Measurements from ENCODE around the gene CD160. TPM values are rescaled to one million over a fixed set of nuclear protein-coding genes. Genes with fewer than 3 reads are reported as not detected.
"Not testable (repeated sequence)": the region's sequence is repeated elsewhere in the genome, so short reads cannot be mapped to it uniquely, and the experiment has no call there.

CD160 gene
- total and polyA plus RNA-seq, 7 donors, result 0.31 to 0.60 TPM; not detected in 5

DNA sequence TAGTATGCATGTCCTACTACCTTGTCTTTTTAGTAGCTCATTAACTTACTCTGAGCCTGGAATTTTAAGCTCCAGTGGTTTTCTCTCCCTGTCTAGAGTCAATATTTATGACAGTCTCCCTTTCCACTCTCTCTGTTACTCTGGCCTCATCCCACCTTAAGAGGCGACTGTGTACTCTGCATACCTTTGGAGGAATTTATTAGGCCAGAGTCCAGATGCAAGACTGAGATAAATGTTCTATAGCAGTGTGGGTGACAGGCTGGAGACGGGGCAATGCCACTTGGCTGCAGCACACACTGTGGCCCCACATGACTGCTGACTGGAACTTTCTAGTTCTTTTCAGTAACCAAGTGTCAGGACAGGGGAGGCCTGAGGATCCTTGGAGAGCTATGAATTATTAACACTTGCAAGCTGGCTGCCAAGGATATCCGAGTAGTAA is 8.1 kb upstream of the CD160 start:
- no peak for DNase-seq
- TF ChIP-seq EP300 (IDR thresholded peaks at IDR 0.05) (no peak), POLR2A (IDR thresholded peaks at IDR 0.05) (no peak), POLR2AphosphoS5 (IDR thresholded peaks at IDR 0.05) (no peak)
- TF ChIP-seq, protein P1, sequence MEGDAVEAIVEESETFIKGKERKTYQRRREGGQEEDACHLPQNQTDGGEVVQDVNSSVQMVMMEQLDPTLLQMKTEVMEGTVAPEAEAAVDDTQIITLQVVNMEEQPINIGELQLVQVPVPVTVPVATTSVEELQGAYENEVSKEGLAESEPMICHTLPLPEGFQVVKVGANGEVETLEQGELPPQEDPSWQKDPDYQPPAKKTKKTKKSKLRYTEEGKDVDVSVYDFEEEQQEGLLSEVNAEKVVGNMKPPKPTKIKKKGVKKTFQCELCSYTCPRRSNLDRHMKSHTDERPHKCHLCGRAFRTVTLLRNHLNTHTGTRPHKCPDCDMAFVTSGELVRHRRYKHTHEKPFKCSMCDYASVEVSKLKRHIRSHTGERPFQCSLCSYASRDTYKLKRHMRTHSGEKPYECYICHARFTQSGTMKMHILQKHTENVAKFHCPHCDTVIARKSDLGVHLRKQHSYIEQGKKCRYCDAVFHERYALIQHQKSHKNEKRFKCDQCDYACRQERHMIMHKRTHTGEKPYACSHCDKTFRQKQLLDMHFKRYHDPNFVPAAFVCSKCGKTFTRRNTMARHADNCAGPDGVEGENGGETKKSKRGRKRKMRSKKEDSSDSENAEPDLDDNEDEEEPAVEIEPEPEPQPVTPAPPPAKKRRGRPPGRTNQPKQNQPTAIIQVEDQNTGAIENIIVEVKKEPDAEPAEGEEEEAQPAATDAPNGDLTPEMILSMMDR (IDR thresholded peaks at IDR 0.05), result no peak
- peak overlapping the region in 1 of 4 donors; percentile 39 for H3K27ac ChIP-seq
- H3K4me1 ChIP-seq, result peaks cover 0 to 10% (median 0%) of the 10 kb centered on the region in 4 donors
- no peaks in the 10 kb centered on the region for H3K36me3 ChIP-seq
- no peaks in the 10 kb centered on the region for H3K27me3 ChIP-seq
- no peaks in the 10 kb centered on the region for H3K9me3 ChIP-seq
- 22 to 58% methylated on average over 3 of the region's 3 CpGs for WGBS, 2 donors
- intact Hi-C loops (cut with DNase I), result no loop called here
- H3K4me3 ChIP-seq, result no peak overlapping the region

DNA sequence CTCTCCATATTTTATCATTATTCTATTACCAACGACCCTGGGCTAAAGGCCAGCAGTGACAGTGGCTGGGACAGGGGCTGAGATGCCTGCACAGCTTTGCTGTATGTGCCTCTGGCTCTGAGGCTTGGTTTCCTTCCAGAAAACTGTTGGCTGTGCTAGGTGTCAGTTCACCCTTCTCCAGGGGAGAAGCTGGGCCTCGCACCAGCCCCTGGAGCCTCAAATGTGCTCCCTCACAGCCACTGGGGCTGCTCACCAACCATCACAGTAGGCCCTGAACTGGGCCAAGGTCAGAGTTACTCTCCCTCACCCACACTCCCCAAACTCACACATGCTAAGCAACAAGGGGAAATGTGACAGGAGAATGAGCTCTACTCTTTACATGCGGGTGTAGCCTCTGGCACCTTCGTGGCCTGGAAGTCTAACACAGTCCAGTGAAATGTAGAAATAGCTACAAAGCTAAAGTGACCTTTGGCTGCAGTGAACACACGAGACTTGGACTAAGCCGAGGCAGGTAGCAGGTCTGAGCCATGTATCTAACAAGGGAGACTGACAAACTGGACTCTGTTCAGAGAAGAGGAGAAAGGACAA is 4.7 kb upstream of the CD160 start:
- Histone ChIP-seq H3K4me3 (no peak overlapping the region), H3K27ac (peak overlapping the region in 1 of 4 donors; percentile 41), H3K9me3 (no peaks in the 10 kb centered on the region), H3K27me3 (no peaks in the 10 kb centered on the region), H3K36me3 (no peaks in the 10 kb centered on the region), H3K4me1 (peaks cover 0 to 10% (median 0%) of the 10 kb centered on the region in 4 donors)
- TF ChIP-seq, protein P1 (IDR thresholded peaks at IDR 0.05), result no peak
- TF ChIP-seq POLR2AphosphoS5 (IDR thresholded peaks at IDR 0.05) (no peak), POLR2A (IDR thresholded peaks at IDR 0.05) (no peak), EP300 (IDR thresholded peaks at IDR 0.05) (no peak)
- WGBS, 2 donors, result 48 to 74% methylated on average over 6 of the region's 6 CpGs
- intact Hi-C loops (cut with DNase I), result no loop called here
- no peak for DNase-seq

DNA sequence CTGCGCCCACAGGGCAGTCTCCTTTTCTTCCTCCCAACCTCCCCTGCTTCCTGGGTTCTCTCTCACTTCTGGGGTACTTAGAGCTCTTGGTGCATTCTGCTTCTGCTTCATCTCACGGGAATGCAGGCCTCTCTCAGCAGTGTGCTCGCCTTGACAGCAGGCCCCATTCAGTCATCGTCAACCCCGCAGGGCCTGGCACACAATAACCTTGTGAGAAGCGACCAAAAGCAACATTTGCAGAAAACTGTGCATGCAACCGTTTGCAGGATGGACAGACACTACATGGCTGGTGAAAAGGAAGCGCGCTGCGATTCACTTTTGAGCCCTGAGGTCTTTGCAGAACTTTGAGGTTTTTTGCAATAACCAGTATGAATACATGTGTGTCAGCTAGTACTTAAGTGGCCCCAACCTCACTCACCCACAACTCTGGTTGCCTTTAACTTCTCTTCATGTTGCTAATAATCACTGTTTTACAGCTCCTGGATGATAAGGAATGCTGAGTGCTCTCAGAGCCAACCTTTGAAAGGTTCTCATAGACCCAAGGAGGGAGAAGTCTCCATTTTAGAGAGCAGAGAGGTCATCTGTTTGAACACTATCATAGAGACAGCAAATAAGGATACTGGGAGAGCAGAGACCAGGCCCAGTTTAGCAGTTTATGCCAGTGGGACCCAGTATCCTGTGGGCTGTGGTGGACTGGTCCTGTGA is 2.5 kb upstream of the CD160 start:
- 75 to 88% methylated on average over 10 of the region's 10 CpGs for WGBS, 2 donors
- H3K9me3 ChIP-seq, result no peaks in the 10 kb centered on the region

DNA sequence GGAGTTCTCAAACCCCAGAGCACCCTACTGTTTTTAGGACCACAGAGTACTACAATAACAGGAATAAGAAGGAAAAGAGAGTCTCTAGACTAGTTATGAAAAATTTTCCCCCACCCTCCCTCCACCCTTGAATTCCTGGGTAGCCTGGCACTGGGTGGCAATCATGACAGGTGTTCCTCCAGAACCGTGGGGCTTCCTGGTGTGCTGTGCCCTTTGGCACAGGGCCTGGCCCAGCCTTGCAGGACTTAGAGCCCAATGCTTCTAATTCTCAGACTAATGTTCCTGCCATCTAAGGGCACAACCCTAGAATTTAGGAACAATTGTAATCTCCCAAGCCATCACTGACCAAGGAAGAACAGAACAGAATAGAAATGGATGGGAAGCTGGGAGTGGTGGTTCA is 1.5 kb upstream of the CD160 start:
- H3K4me3 ChIP-seq, result no peak overlapping the region
- WGBS, 2 donors, result 18 to 70% methylated on average over 1 of the region's 1 CpG
- no peak for DNase-seq
- H3K4me1 ChIP-seq, result peaks cover 0 to 14% (median 11%) of the 10 kb centered on the region in 4 donors
- TF ChIP-seq, protein P1 (IDR thresholded peaks at IDR 0.05), result no peak
- no peak for TF ChIP-seq POLR2A (IDR thresholded peaks at IDR 0.05)
- TF ChIP-seq EP300 (IDR thresholded peaks at IDR 0.05), result no peak
- TF ChIP-seq POLR2AphosphoS5 (IDR thresholded peaks at IDR 0.05), result no peak
- no peaks in the 10 kb centered on the region for H3K27me3 ChIP-seq
- H3K27ac ChIP-seq, result no peak overlapping the region
- no peaks in the 10 kb centered on the region for H3K36me3 ChIP-seq
- intact Hi-C loops (cut with DNase I), result no loop called here
- no peaks in the 10 kb centered on the region for H3K9me3 ChIP-seq

More for the DNA sequence above, 2.5 kb upstream of the CD160 start:
- Histone ChIP-seq H3K4me3 (no peak overlapping the region), H3K27ac (no peak overlapping the region), H3K36me3 (no peaks in the 10 kb centered on the region), H3K4me1 (peaks cover 0 to 15% (median 11%) of the 10 kb centered on the region in 4 donors), H3K27me3 (no peaks in the 10 kb centered on the region)
- DNase-seq, result no peak
- TF ChIP-seq POLR2A (IDR thresholded peaks at IDR 0.05) (no peak), POLR2AphosphoS5 (IDR thresholded peaks at IDR 0.05) (no peak), EP300 (IDR thresholded peaks at IDR 0.05) (no peak)
- TF ChIP-seq, protein P1 (IDR thresholded peaks at IDR 0.05), result no peak
- intact Hi-C loops (cut with DNase I), result no loop called here

DNA sequence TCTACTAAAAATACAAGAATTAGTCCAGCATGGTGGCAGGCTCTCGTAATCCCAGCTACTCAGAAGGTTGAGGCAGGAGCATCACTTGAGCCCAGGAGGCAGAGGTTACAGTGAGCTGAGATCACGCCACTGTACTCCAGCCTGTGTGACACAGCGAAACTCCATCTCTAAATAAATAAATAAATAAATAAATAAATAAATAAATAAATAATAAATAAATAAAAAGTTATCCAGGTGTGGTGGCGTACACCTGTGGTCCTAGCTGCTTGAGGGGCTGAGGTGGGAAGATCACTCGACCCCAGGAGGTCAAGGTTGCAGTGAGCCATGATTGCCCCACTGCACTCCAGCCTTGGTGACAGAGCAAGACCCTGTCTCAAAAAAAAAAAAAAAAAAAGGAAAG is 834 bp upstream of the CD160 start:
- H3K4me1 ChIP-seq, result peaks cover 0 to 14% (median 11%) of the 10 kb centered on the region in 4 donors
- H3K4me3 ChIP-seq; DNase-seq; H3K36me3 ChIP-seq; H3K9me3 ChIP-seq; intact Hi-C loops (cut with DNase I); H3K27ac ChIP-seq; H3K27me3 ChIP-seq: not testable (repeated sequence)
- 97% methylated on average over 5 of the region's 5 CpGs for WGBS, 2 donors
